GM19467 (cell line): ENCODE measurements around the gene FAM135A.
"Not testable (repeated sequence)": the region's sequence is repeated elsewhere in the genome, so short reads cannot be mapped to it uniquely, and the experiment has no call there.

Experiments
- ATAC-seq: cut with Tn5 transposase; IDR thresholded peaks from one replicate; pipeline ENCODE4 v1.9.1; 2021; ENCODE audit warnings: mild to moderate bottlenecking, moderate library complexity; ENCODE audit not compliant: unreplicated experiment

Gene FAM135A

GRCh38 chr6:70456735-70457134 lies 43.4 kb downstream of the FAM135A start:
- no peak for ATAC-seq

- no peak for ATAC-seq
Measured at GRCh38 chr6:70459235-70459634, 45.9 kb downstream of the FAM135A start.

DNA sequence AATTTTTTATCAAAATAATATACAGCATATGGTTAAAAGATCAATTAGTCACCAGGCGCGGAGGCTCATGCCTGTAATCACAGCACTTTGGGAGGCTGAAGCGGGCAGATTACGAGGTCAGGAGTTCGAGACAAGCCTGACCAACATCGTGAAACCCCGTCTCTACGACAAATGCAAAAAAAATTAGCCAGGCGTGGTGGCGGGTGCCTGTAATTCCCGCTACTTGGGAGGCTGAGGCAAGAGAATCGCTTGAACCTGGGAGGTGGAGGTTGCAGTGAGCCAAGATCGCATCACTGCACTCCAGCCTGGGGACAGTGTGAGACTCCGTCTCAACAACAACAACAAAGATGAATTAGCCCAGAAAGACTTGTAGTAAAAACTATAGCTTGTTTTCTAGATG lies 46.4 kb downstream of the FAM135A start:
- ATAC-seq: not testable (repeated sequence)

- no peak for ATAC-seq
Measured at GRCh38 chr6:70470016-70470415, 56.7 kb downstream of the FAM135A start.

- ATAC-seq: not testable (repeated sequence)
Measured at GRCh38 chr6:70470510-70470909, 57.2 kb downstream of the FAM135A start.

GRCh38 chr6:70474751-70475150 lies 61.4 kb downstream of the FAM135A start:
- no peak for ATAC-seq

DNA sequence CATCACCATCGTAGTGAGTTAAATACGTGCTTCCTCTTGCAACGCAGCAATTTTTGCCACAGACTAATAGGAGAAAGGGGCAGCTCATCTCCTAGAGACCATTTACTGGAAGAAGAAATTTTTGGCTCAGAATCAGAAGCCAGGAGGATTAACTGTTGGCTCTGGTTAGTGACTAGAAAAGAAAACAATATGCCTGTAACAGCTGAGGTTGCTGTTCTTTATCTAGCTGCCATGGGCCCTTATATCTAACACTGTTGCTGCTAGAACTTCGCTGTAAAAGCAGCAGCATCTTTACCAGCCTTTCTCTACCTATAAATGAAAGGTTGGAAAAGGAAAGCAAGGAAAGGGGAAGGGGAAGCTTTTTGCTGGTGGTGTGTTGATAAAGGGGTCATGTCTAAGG lies 65.9 kb downstream of the FAM135A start:
- no peak for ATAC-seq

GRCh38 chr6:70486638-70487037 lies 73.3 kb downstream of the FAM135A start:
- not testable (repeated sequence) for ATAC-seq

GRCh38 chr6:70489364-70489763 lies 76.1 kb downstream of the FAM135A start:
- no peak for ATAC-seq

- no peak for ATAC-seq
Measured at GRCh38 chr6:70494833-70495232, 81.5 kb downstream of the FAM135A start.

DNA sequence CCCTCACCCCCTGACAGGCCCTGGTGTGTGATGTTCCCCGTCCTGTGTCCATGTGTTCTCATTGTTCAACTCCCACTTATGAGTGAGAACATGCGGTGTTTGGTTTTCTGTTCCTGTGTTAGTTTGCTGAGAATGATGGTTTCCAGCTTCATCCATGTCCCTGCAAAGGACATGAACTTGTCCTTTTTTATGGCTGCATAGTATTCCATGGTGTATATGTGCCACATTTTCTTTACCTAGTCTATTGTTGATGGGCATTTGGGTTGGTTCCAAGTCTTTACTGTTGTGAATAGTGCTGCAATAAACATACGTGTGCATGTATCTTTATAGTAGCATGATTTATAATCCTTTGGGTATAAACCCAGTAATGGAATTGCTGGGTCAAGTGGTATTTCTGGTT lies 82.5 kb downstream of the FAM135A start:
- not testable (repeated sequence) for ATAC-seq

- no peak for ATAC-seq
Measured at GRCh38 chr6:70502484-70502883, 89.2 kb downstream of the FAM135A start.

DNA sequence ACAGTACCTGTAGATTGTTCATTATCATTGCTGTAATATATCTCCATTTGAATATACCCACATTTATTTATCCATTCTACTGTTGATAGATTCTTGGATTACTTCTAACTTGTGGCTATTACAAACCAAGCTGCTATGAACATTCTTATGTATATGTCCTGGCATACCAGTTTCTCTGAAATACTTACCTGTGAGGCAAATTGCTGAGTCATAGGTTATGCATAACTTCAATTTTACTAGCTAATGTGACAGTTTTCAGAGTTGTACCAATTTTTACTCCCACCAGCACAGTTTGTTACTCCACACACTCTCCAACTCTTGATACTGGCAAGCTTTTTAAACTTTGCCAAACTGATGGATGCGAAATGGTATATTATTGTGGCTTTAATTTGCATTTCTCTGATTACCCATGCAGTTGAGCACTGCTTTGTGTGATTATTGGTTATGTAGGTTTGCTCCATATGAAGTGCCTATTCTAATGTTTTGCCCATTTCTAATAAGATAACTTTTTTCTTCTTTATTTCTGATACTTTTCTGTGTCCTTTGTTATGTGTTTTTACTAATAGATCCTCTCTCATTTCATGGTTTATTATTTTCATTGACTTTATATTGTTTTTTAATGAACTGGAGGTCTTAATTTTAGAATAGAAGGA lies 90.6 kb downstream of the FAM135A start:
- ATAC-seq: no peak

- no peak for ATAC-seq
Measured at GRCh38 chr6:70506321-70506720, 93.0 kb downstream of the FAM135A start.

GRCh38 chr6:70507161-70507560 lies 93.9 kb downstream of the FAM135A start:
- ATAC-seq: no peak

DNA sequence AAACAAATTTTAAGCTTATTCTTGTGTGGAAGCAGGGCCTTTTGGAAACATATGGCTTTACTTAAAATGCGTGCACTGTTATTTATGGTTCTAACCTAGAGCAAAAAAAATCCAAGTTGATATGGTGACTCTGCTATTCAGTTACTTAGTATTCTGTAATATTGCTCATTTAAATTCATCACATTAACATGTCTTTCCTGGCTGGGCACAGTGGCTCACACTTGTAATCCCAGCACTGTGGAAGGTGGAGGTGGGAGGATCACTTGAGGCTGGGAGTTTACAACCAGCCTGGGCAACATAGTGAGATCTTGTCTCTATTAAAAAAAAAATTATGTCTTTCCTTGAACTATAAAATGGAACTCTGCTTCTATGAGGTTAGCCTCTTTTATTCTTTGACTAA lies 95.6 kb downstream of the FAM135A start:
- ATAC-seq: no peak

GRCh38 chr6:70510600-70510999 lies 97.3 kb downstream of the FAM135A start:
- no peak for ATAC-seq

DNA sequence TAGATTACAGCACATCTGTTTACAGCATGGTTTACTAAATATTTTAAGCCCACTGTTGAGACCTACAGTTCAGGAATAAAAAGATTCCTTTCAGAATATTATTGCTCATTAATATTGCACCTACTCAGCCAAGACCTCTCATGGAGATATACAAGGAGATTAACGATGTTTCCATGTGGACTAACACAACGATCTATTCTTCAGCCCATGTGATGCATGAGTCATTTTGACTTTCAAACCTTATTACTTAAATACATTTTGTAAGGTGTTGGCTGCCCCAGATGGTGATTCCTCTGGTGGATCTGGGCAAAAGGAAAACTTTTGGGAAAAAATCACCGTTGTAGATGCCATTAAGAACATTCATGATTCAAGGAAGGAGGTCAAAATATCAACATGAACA lies 105.4 kb downstream of the FAM135A start:
- no peak for ATAC-seq

DNA sequence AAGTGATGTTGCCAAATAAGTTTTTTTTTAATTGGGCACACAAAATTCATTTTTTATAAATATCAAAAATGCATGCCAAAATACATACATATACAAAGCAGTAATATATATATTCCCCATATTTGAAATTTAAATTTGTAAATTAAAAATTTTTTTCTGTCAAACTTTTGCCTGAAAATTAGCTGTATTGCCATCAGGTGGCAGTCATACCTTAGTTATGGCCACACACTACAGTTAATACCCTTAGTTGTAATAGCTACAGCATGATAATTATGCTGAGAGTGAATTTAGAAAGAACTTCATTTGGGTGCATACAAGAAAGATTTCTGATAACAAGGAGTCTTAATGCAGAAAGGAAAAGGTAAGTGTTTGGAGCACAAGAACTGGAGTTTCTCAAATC lies 107.3 kb downstream of the FAM135A start:
- ATAC-seq: no peak

GRCh38 chr6:70524721-70525286 lies 111.5 kb downstream of the FAM135A start:
- no peak for ATAC-seq

DNA sequence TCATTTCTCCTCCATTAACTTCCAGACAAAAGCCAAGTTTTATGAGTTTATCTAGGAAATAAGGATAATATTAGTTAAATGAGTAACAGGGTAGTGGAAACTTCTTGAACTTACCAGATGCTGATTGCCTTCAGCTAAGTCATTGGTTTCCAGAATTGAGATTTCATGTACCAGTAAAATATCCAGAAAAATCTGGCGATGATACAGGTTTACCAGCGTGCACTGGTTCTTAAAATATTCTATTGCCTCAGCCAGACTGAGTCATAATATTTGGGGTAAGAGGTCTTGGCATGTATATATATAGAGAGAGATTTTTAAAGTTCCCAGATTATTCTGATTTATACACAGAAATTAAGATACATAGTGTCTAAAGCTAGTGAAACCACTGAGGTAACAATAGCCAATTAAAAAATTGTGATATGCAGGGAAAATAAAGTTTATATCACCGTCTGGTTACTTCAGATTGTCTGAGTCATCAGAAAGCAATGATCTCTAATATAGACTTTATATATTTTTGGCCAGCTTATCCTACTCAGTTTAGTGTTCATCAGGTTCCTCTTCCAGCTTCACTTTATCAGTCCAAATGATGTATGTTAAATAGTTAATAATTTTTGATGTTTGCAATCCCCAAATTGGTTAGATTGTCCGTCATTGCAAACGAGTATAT lies 113.9 kb downstream of the FAM135A start:
- no peak for ATAC-seq

GRCh38 chr6:70530023-70530422 lies 116.7 kb downstream of the FAM135A start:
- ATAC-seq: no peak
